ENCODE data around the gene TDO2.
"Not testable (repeated sequence)": the region's sequence is repeated elsewhere in the genome, so short reads cannot be mapped to it uniquely, and the experiment has no call there.

Gene TDO2

DNA sequence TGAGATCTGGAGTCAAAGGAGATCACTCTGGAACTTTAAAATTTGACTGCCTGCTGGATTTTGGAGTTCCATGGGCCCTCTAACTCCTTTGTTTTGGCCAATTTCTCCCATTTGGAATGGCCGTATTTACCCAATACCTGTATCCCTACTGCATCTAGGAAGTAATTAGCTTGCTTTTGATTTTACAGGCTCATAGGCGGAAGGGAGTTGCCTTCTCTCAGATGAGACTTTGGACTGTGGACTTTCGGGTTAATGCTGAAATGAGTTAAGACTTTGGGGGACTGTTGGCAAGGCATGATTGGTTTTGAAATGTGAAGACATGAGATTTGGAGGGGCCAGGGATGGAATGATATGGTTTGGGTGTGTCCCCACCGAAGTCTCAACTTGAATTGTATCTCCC is 31.1 kb downstream of the TDO2 start:
- H2BK12ac ChIP-seq (ENCODE audit: low read length in 2 of 2); H3K4me3 ChIP-seq (ENCODE audit: insufficient read depth in 1 of 2, low read depth in 1 of 2, low read length in 2 of 2); H3K23ac ChIP-seq (ENCODE audit: low read length in 2 of 2); H3K9me3 ChIP-seq (ENCODE audit: control insufficient read depth, low read length); H3K79me1 ChIP-seq (replicated peaks; ENCODE audit: low read length, poor library complexity, severe bottlenecking); H2AFZ ChIP-seq (ENCODE audit: low read depth, low read length); H2BK120ac ChIP-seq (ENCODE audit: low read depth, low read length); H2AK5ac ChIP-seq (ENCODE audit: low read length, severe bottlenecking); H3K27ac ChIP-seq (ENCODE audit: low read length, poor library complexity, severe bottlenecking); H4K91ac ChIP-seq (ENCODE audit: low read length); H4K8ac ChIP-seq (ENCODE audit: low read length); DNase-seq; H3K4me1 ChIP-seq (ENCODE audit: control insufficient read depth, insufficient read depth, low read depth, low read length); H3K4ac ChIP-seq (ENCODE audit: low read depth in 1 of 2, low read length in 2 of 2); H3K18ac ChIP-seq (ENCODE audit: low read depth in 1 of 2, low read length in 2 of 2); H3K4me2 ChIP-seq (ENCODE audit: low read length, poor library complexity, severe bottlenecking); H3K14ac ChIP-seq (ENCODE audit: low read length in 2 of 2); H2BK15ac ChIP-seq (ENCODE audit: low read depth, poor library complexity, severe bottlenecking); H2BK5ac ChIP-seq (ENCODE audit: low read depth, low read length, poor library complexity, severe bottlenecking); H3K9ac ChIP-seq (ENCODE audit: low read length); H3K27me3 ChIP-seq (ENCODE audit: control insufficient read depth in 1 of 2, insufficient read depth in 1 of 2, low read length in 2 of 2): not testable (repeated sequence)
- WGBS, result 93% methylated on average over 3 of the region's 4 CpGs
- H3K36me3 ChIP-seq (ENCODE audit: control insufficient read depth in 1 of 2, insufficient read depth in 2 of 2, low read depth in 1 of 2, low read length in 2 of 2), result peaks cover 0 to 24% of the 10 kb centered on the region in 2 experiments

DNA sequence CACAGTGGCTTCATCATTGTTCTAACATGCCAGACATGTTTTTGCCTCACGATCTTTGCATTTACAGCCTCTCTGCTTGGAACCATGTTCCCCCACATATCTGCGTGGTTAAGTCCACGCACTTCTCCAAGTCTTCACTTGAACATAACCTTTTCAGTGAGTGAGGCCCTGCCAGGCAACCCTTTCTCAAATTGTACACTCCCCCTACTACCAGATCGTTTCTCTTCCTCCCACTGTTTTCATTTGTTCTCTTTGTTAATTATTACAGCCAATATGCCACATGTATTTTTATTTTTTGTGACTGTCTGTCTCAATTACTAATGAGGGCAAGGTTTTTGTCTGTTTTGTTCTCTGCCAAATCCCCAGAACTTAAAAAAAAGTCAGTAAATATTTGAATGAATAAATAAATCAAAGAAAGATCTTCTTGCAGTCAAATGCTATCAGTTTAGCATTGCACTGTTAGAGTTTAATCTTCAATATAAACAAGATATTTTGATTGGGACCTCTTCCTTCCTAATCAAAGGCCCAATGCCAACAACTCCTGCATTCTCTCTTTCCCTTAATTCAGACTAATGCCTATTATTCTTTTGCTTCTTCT is 32.0 kb downstream of the TDO2 start:
- no peak for DNase-seq
- peak overlapping the region; percentile 23 for H4K91ac ChIP-seq (ENCODE audit: low read length)
- no peaks in the 10 kb centered on the region for H3K79me1 ChIP-seq (replicated peaks; ENCODE audit: low read length, poor library complexity, severe bottlenecking)
- H2BK12ac ChIP-seq (ENCODE audit: low read length in 2 of 2), result no peak overlapping the region
- H3K9ac ChIP-seq (ENCODE audit: low read length), result no peak overlapping the region
- H2AFZ ChIP-seq (ENCODE audit: low read depth, low read length), result no peak overlapping the region
- no peak overlapping the region for H2BK15ac ChIP-seq (ENCODE audit: low read depth, poor library complexity, severe bottlenecking)
- no peak overlapping the region for H2BK120ac ChIP-seq (ENCODE audit: low read depth, low read length)
- peak overlapping the region in 1 of 2 experiments; percentile 60 for H3K18ac ChIP-seq (ENCODE audit: low read depth in 1 of 2, low read length in 2 of 2)
- no peaks in the 10 kb centered on the region for H3K27me3 ChIP-seq (ENCODE audit: control insufficient read depth in 1 of 2, insufficient read depth in 1 of 2, low read length in 2 of 2)
- no peak overlapping the region for H3K14ac ChIP-seq (ENCODE audit: low read length in 2 of 2)
- peaks cover 0 to 28% of the 10 kb centered on the region in 2 experiments for H3K36me3 ChIP-seq (ENCODE audit: control insufficient read depth in 1 of 2, insufficient read depth in 2 of 2, low read depth in 1 of 2, low read length in 2 of 2)
- no peak overlapping the region for H3K4me2 ChIP-seq (ENCODE audit: low read length, poor library complexity, severe bottlenecking)
- H3K23ac ChIP-seq (ENCODE audit: low read length in 2 of 2), result no peak overlapping the region
- H3K4me1 ChIP-seq (ENCODE audit: control insufficient read depth, insufficient read depth, low read depth, low read length), result no peaks in the 10 kb centered on the region
- no peaks in the 10 kb centered on the region for H3K9me3 ChIP-seq (ENCODE audit: control insufficient read depth, low read length)
- H3K27ac ChIP-seq (ENCODE audit: low read length, poor library complexity, severe bottlenecking), result no peak overlapping the region
- WGBS, result 81% methylated on average over 4 of the region's 4 CpGs
- no peak overlapping the region for H2BK5ac ChIP-seq (ENCODE audit: low read depth, low read length, poor library complexity, severe bottlenecking)
- no peak overlapping the region for H2AK5ac ChIP-seq (ENCODE audit: low read length, severe bottlenecking)
- peak overlapping the region; percentile 13 for H4K8ac ChIP-seq (ENCODE audit: low read length)
- no peak overlapping the region for H3K4me3 ChIP-seq (ENCODE audit: insufficient read depth in 1 of 2, low read depth in 1 of 2, low read length in 2 of 2)
- no peak overlapping the region for H3K4ac ChIP-seq (ENCODE audit: low read depth in 1 of 2, low read length in 2 of 2)

DNA sequence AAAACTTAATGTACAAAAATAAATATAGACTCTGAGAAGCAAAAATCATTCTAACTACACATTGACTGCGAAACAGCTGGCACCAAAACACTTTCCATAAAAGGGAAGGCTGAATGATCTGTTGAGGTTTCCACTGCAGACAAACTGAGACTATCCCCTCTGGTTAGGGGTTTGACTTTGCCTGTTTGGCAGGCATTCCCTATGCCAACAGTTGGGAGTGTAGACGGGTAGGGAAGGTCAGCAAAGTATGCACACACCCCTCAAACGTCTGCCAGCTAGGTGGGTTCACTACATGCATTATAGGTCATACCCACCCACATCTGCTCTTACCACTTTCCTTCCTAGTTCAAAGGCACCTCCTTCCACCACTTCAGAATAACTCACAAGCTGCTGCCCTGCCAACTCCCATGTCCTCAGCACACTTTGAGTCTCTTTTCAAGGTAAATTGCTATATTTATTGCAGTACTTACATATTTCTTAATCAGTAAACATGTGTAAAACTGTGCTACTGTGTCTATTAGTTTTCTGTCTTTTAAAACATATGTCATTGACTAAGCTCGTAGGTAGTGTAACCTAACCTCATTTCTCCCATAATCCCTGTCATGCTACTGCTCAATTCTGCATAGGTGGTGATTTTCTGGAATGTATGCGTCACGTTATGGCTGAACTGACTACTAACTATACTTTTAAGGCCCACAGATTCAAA is 37.7 kb downstream of the TDO2 start:
- 96% methylated on average over 6 of the region's 6 CpGs for WGBS
- no peak overlapping the region for H3K9ac ChIP-seq (ENCODE audit: low read length)
- no peak overlapping the region for H2BK120ac ChIP-seq (ENCODE audit: low read depth, low read length)

DNA sequence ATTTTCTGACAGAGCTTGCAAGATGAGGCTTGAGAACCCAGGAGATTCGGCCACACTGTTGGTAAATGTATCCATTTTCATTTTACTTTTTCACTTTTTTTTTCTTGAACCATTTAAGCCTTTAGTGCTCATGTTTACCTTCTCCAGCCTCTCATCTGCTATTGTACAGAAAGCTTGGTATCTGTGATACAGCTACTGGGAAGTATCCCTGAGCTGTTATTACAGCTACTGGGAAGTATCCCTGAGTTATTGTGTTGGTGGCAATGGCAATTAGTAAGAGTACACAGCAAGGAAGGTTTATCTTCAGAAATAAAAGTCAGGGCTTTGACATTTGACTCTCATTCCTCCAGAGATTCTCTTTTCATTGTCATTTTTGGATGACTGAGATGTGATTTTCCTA is 38.3 kb downstream of the TDO2 start:
- no CpG with 5 or more reads among the region's 1 CpG for WGBS
- no peak for DNase-seq
- Histone ChIP-seq H2BK12ac (ENCODE audit: low read length in 2 of 2) (no peak overlapping the region), H3K14ac (ENCODE audit: low read length in 2 of 2) (no peak overlapping the region), H2BK5ac (ENCODE audit: low read depth, low read length, poor library complexity, severe bottlenecking) (no peak overlapping the region), H2AK5ac (ENCODE audit: low read length, severe bottlenecking) (no peak overlapping the region), H2BK15ac (ENCODE audit: low read depth, poor library complexity, severe bottlenecking) (no peak overlapping the region), H3K9me3 (ENCODE audit: control insufficient read depth, low read length) (no peaks in the 10 kb centered on the region), H3K27ac (ENCODE audit: low read length, poor library complexity, severe bottlenecking) (no peak overlapping the region), H3K27me3 (ENCODE audit: control insufficient read depth in 1 of 2, insufficient read depth in 1 of 2, low read length in 2 of 2) (no peaks in the 10 kb centered on the region), H3K4me1 (ENCODE audit: control insufficient read depth, insufficient read depth, low read depth, low read length) (no peaks in the 10 kb centered on the region), H2AFZ (ENCODE audit: low read depth, low read length) (no peak overlapping the region), H3K4me2 (ENCODE audit: low read length, poor library complexity, severe bottlenecking) (no peak overlapping the region), H3K79me1 (replicated peaks; ENCODE audit: low read length, poor library complexity, severe bottlenecking) (no peaks in the 10 kb centered on the region), H4K91ac (ENCODE audit: low read length) (no peak overlapping the region), H3K36me3 (ENCODE audit: control insufficient read depth in 1 of 2, insufficient read depth in 2 of 2, low read depth in 1 of 2, low read length in 2 of 2) (peaks cover 0 to 37% of the 10 kb centered on the region in 2 experiments), H3K4ac (ENCODE audit: low read depth in 1 of 2, low read length in 2 of 2) (no peak overlapping the region), H3K23ac (ENCODE audit: low read length in 2 of 2) (no peak overlapping the region), H3K18ac (ENCODE audit: low read depth in 1 of 2, low read length in 2 of 2) (no peak overlapping the region), H4K8ac (ENCODE audit: low read length) (no peak overlapping the region), H3K9ac (ENCODE audit: low read length) (no peak overlapping the region), H3K4me3 (ENCODE audit: insufficient read depth in 1 of 2, low read depth in 1 of 2, low read length in 2 of 2) (no peak overlapping the region), H2BK120ac (ENCODE audit: low read depth, low read length) (no peak overlapping the region)

More for the DNA sequence above, 37.7 kb downstream of the TDO2 start:
- Histone ChIP-seq H2AFZ (ENCODE audit: low read depth, low read length) (no peak overlapping the region), H3K4me3 (ENCODE audit: insufficient read depth in 1 of 2, low read depth in 1 of 2, low read length in 2 of 2) (no peak overlapping the region), H3K9me3 (ENCODE audit: control insufficient read depth, low read length) (no peaks in the 10 kb centered on the region), H3K79me1 (replicated peaks; ENCODE audit: low read length, poor library complexity, severe bottlenecking) (no peaks in the 10 kb centered on the region), H3K4me1 (ENCODE audit: control insufficient read depth, insufficient read depth, low read depth, low read length) (no peaks in the 10 kb centered on the region), H2BK12ac (ENCODE audit: low read length in 2 of 2) (peak overlapping the region in 1 of 2 experiments; percentile 84), H3K4me2 (ENCODE audit: low read length, poor library complexity, severe bottlenecking) (no peak overlapping the region), H4K91ac (ENCODE audit: low read length) (peak overlapping the region; percentile 27), H3K14ac (ENCODE audit: low read length in 2 of 2) (peak overlapping the region in 1 of 2 experiments; percentile 41), H4K8ac (ENCODE audit: low read length) (peak overlapping the region; percentile 77), H3K18ac (ENCODE audit: low read depth in 1 of 2, low read length in 2 of 2) (peak overlapping the region in 1 of 2 experiments; percentile 40), H3K36me3 (ENCODE audit: control insufficient read depth in 1 of 2, insufficient read depth in 2 of 2, low read depth in 1 of 2, low read length in 2 of 2) (peaks cover 0 to 37% of the 10 kb centered on the region in 2 experiments), H3K23ac (ENCODE audit: low read length in 2 of 2) (no peak overlapping the region), H2BK5ac (ENCODE audit: low read depth, low read length, poor library complexity, severe bottlenecking) (no peak overlapping the region), H2AK5ac (ENCODE audit: low read length, severe bottlenecking) (no peak overlapping the region), H3K27ac (ENCODE audit: low read length, poor library complexity, severe bottlenecking) (no peak overlapping the region), H2BK15ac (ENCODE audit: low read depth, poor library complexity, severe bottlenecking) (no peak overlapping the region), H3K27me3 (ENCODE audit: control insufficient read depth in 1 of 2, insufficient read depth in 1 of 2, low read length in 2 of 2) (no peaks in the 10 kb centered on the region), H3K4ac (ENCODE audit: low read depth in 1 of 2, low read length in 2 of 2) (peak overlapping the region in 1 of 2 experiments; percentile 20)
- DNase-seq, result no peak
